WTC11 (cell line): Measurements from ENCODE around the gene TSLP. TPM values are rescaled to one million over a fixed set of nuclear protein-coding genes. Genes with fewer than 3 reads are reported as not detected.

Experiments
- ATAC-seq: fragments of 200-7000 bp; cut with Tn5 transposase; 2 replicates; pipeline ENCODE4 v1.10.0; 2021; ENCODE audit warnings: mild to moderate bottlenecking, moderate library complexity
- Bru-seq: library from RNA; stranded (reverse); fragments of 400-500 nt; gene quantifications from one replicate; lab custom pipeline; 2021; lab: Mats Ljungman, UMichigan
- CTCF ChIA-PET: fragments of 300-600 bp; sonication (Branson Sonifier 250); formaldehyde crosslinking; loops from one replicate; lab custom pipeline; 2021; ENCODE audit warnings: antibody characterized with exemption; lab: Charles Lee
- POLR2A ChIA-PET: fragments of 350-600 bp; sonication (Branson Sonifier 250); formaldehyde crosslinking; loops from one replicate; lab custom pipeline; 2021; ENCODE audit warnings: antibody characterized with exemption; lab: Charles Lee
- DNase-seq: peaks from one replicate; pipeline ENCODE4 v3.0.0; 2021; ENCODE audit warnings: low spot score
- H3K27ac Mint-ChIP-seq: 2 replicates; pipeline ENCODE4 v1.8.0; 2021; ENCODE audit warnings: mixed read lengths
- H3K27me3 Mint-ChIP-seq: 2 replicates; pipeline ENCODE4 v1.8.0; 2021; ENCODE audit warnings: low read depth, mild to moderate bottlenecking, moderate library complexity, mixed read lengths
- H3K36me3 Mint-ChIP-seq: 2 replicates; pipeline ENCODE4 v1.8.0; 2021; ENCODE audit warnings: mixed read lengths
- H3K4me1 Mint-ChIP-seq: 2 replicates; pipeline ENCODE4 v1.8.0; 2022; ENCODE audit warnings: mixed read lengths
- H3K4me3 Mint-ChIP-seq: 2 replicates; pipeline ENCODE4 v1.8.0; 2021; ENCODE audit warnings: mild to moderate bottlenecking, moderate library complexity, mixed read lengths
- H3K9me3 Mint-ChIP-seq: 2 replicates; pipeline ENCODE4 v1.8.0; 2021; ENCODE audit warnings: mixed read lengths
- CBFB ChIP-seq: sonication (generic); formaldehyde crosslinking; IDR thresholded peaks from 2 replicates; pipeline ENCODE4 v1.8.1; 2022; ENCODE audit warnings: mild to moderate bottlenecking, low read depth, missing genetic modification reagents
- ELF4 ChIP-seq: sonication (generic); formaldehyde crosslinking; IDR thresholded peaks from 2 replicates; pipeline ENCODE4 v1.8.1; 2022; ENCODE audit warnings: low read depth, mild to moderate bottlenecking, moderate library complexity, missing genetic modification reagents
- ESRRA ChIP-seq: sonication (generic); formaldehyde crosslinking; IDR thresholded peaks from 2 replicates; pipeline ENCODE4 v1.8.1; 2022; ENCODE audit warnings: mild to moderate bottlenecking, missing genetic modification reagents, borderline replicate concordance
- FOXK1 ChIP-seq: sonication (generic); formaldehyde crosslinking; IDR thresholded peaks from 2 replicates; pipeline ENCODE4 v1.8.0; 2022; ENCODE audit warnings: mild to moderate bottlenecking, moderate library complexity, missing genetic modification reagents
- GABPB1 ChIP-seq: sonication (generic); formaldehyde crosslinking; IDR thresholded peaks from 2 replicates; pipeline ENCODE4 v1.8.1; 2023; ENCODE audit warnings: mild to moderate bottlenecking, missing genetic modification reagents
- GRHL2 ChIP-seq: fragments of 250-450 bp; sonication (Bioruptor Pico); IDR thresholded peaks from 2 replicates; pipeline ENCODE4 v1.8.0; 2022; ENCODE audit warnings: mild to moderate bottlenecking, moderate library complexity; ENCODE audit not compliant: insufficient replicate concordance, severe bottlenecking
- IRF2 ChIP-seq: sonication (generic); formaldehyde crosslinking; IDR thresholded peaks from 2 replicates; pipeline ENCODE4 v1.8.0; 2022; ENCODE audit warnings: low read depth, missing genetic modification reagents, borderline replicate concordance
- NFATC4 ChIP-seq: fragments of 250-450 bp; sonication (Bioruptor Pico); IDR thresholded peaks from 2 replicates; pipeline ENCODE4 v1.9.0; 2021; ENCODE audit warnings: mild to moderate bottlenecking
- SMAD3 ChIP-seq: sonication (generic); formaldehyde crosslinking; IDR thresholded peaks from 2 replicates; pipeline ENCODE4 v1.8.0; 2022; ENCODE audit warnings: missing genetic modification reagents, mild to moderate bottlenecking, borderline replicate concordance
- TCF7 ChIP-seq: sonication (generic); formaldehyde crosslinking; IDR thresholded peaks from 2 replicates; pipeline ENCODE4 v1.8.0; 2022; ENCODE audit warnings: mild to moderate bottlenecking, low read depth, missing genetic modification reagents, moderate library complexity
- TEAD1 ChIP-seq: sonication (generic); formaldehyde crosslinking; IDR thresholded peaks from 2 replicates; pipeline ENCODE4 v1.8.0; 2022; ENCODE audit warnings: mild to moderate bottlenecking, missing genetic modification reagents
- TEAD4 ChIP-seq: sonication (generic); formaldehyde crosslinking; IDR thresholded peaks from 2 replicates; pipeline ENCODE4 v1.8.0; 2022; ENCODE audit warnings: mild to moderate bottlenecking, missing genetic modification reagents
- ZBTB21 ChIP-seq: sonication (generic); formaldehyde crosslinking; IDR thresholded peaks from 2 replicates; pipeline ENCODE4 v1.8.1; 2023; ENCODE audit warnings: mild to moderate bottlenecking, missing genetic modification reagents, borderline replicate concordance
- ZNF396 ChIP-seq: fragments of 250-450 bp; sonication (Bioruptor Pico); IDR thresholded peaks from 2 replicates; pipeline ENCODE4 v1.8.0; 2021; ENCODE audit warnings: mild to moderate bottlenecking, moderate library complexity, borderline replicate concordance
- long read RNA-seq, 3 experiments: library from RNA in 1 of 3; library from capped mRNA in 1 of 3; library from polyadenylated mRNA in 1 of 3; unstranded in 2 of 3; stranded (forward) in 1 of 3; transcript quantifications; one replicate each; pipeline ENCODE4 v2.0.0, GENCODE V29; 2021
- total RNA-seq: library from RNA; stranded (reverse); gene quantifications from 3 replicates; pipeline ENCODE4 v1.2.3, GENCODE V29; 2021
- TF ChIP-seq, protein P1 (sequence below): sonication (generic); formaldehyde crosslinking; IDR thresholded peaks from 2 replicates; pipeline ENCODE4 v1.8.0; 2023; ENCODE audit warnings: missing genetic modification reagents
- TF ChIP-seq, protein P2 (sequence below): fragments of 250-450 bp; sonication (Bioruptor Pico); conservative IDR thresholded peaks from 2 replicates; pipeline ENCODE4 v1.9.0; 2021; ENCODE audit warnings: mild to moderate bottlenecking
- TF ChIP-seq, protein P3 (sequence below): sonication (generic); formaldehyde crosslinking; IDR thresholded peaks from 2 replicates; pipeline ENCODE4 v1.8.1; 2023; ENCODE audit warnings: mild to moderate bottlenecking, missing genetic modification reagents, borderline replicate concordance
- TF ChIP-seq, protein P4 (sequence below): sonication (generic); formaldehyde crosslinking; IDR thresholded peaks from 2 replicates; pipeline ENCODE4 v1.8.0; 2023; ENCODE audit warnings: mild to moderate bottlenecking, missing genetic modification reagents
- TF ChIP-seq, protein P5 (sequence below): sonication (generic); formaldehyde crosslinking; IDR thresholded peaks from 2 replicates; pipeline ENCODE4 v1.8.1; 2023; ENCODE audit warnings: mild to moderate bottlenecking, moderate library complexity, missing genetic modification reagents
- TF ChIP-seq, protein P6 (sequence below): fragments of 200-600 bp; IDR thresholded peaks from 2 replicates; pipeline ENCODE4 v1.8.0; 2022; ENCODE audit warnings: antibody characterized with exemption

Gene TSLP
- total RNA-seq = 0.73 to 1.1 TPM (median 0.87 TPM) in 3 replicates
- Bru-seq, nascent RNA = percentile 44 among the genes with signal in this experiment
- long read RNA-seq, experiment 1, partial matches to known transcripts = 0 of 1 reads
- long read RNA-seq, experiment 1, other reads (novel, unspliced or antisense) = 0 of 1 reads
- long read RNA-seq, experiment 2, partial matches to known transcripts = 0 of 3 reads
- long read RNA-seq, experiment 2, other reads (novel, unspliced or antisense) = 0 of 3 reads
- long read RNA-seq, experiment 3, partial matches to known transcripts = 0 of 2 reads
- long read RNA-seq, experiment 3, other reads (novel, unspliced or antisense) = 0 of 2 reads

DNA sequence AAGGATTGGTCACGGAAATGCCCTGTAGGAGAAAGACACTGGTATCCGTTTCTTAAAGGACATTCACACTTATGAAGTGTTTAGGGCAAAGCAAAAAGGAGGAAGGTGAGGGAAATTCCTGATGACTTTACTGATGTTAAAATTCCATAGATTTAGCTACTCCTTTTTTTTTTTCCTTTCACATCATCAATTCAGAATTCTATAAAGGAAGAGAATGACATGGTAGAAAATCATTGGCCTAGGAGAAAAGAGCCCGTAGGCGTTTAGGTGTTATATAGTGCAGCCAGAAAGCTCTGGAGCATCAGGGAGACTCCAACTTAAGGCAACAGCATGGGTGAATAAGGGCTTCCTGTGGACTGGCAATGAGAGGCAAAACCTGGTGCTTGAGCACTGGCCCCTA lies at the start of gene TSLP:
Gene TSLP, plus strand, starts transcription at position 301 of the 400 bp plus-strand sequence. CDS start 178 bp downstream, outside the sequence.
- H3K27me3 Mint-ChIP-seq = peaks cover 88% of the 10 kb centered on the region

DNA sequence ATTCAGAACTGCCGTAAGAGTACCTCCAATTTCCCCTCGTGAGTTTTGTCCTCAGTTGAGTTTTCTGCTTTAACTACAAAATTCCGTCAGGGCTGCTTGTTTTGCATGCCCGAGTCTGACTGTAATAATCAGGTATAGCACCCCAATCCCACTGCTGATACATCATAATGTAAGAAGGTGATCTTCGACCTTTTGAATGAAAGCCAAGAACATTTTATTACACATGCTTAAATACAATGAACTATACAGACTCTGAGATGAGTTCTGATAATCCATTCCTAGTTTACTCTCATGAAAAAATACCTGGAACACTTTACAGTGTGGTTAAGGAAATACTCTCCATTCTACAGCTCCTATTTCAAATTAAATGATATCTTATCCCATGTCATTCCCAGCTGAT lies 49.2 kb upstream of the TSLP start:
- no peak for TF ChIP-seq TEAD4 (CRISPR knock-in tag)
- TF ChIP-seq ZBTB21 (CRISPR knock-in tag) = no peak
- no peak for TF ChIP-seq GRHL2 (CRISPR knock-in tag)
- TF ChIP-seq IRF2 (CRISPR knock-in tag) = no peak
- TF ChIP-seq, protein P1, sequence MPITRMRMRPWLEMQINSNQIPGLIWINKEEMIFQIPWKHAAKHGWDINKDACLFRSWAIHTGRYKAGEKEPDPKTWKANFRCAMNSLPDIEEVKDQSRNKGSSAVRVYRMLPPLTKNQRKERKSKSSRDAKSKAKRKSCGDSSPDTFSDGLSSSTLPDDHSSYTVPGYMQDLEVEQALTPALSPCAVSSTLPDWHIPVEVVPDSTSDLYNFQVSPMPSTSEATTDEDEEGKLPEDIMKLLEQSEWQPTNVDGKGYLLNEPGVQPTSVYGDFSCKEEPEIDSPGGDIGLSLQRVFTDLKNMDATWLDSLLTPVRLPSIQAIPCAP = no peak
- no peak for TF ChIP-seq SMAD3 (CRISPR knock-in tag)
- no peak for TF ChIP-seq CBFB (CRISPR knock-in tag)
- TF ChIP-seq, protein P2, sequence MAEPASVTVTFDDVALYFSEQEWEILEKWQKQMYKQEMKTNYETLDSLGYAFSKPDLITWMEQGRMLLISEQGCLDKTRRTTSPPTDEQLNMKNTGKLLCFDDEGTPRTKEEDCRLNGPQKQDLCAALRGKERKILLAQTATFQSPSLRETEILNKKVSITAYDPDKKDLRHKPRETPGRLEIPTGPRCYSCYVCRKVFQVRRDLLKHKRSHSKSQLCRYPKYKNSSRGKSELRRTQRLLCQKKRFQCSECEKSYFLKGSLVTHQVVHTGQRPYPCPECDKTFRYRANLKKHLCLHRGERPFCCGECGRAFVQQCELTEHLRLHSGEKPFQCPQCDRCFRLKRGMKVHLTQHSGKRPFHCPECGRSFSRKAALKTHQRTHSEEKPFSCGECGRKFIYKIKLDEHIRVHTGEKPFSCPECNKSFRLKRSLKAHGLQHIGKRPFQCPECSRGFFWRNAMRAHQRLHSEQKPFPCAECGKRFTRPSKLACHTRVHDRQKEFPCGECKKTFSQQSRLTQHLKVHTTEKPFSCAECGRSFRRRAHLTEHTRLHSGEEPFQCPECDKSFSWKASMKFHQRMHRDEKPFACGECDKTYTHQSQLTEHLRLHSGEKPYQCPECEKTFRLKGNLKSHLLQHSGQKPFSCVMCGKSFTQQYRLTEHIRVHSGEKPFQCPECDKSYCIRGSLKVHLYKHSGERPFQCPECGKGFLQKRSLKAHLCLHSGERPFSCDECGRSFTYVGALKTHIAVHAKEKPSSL (CRISPR knock-in tag) = no peak
- no peak for TF ChIP-seq TEAD1 (CRISPR knock-in tag)
- TF ChIP-seq ESRRA (CRISPR knock-in tag) = no peak
- TF ChIP-seq, protein P3, sequence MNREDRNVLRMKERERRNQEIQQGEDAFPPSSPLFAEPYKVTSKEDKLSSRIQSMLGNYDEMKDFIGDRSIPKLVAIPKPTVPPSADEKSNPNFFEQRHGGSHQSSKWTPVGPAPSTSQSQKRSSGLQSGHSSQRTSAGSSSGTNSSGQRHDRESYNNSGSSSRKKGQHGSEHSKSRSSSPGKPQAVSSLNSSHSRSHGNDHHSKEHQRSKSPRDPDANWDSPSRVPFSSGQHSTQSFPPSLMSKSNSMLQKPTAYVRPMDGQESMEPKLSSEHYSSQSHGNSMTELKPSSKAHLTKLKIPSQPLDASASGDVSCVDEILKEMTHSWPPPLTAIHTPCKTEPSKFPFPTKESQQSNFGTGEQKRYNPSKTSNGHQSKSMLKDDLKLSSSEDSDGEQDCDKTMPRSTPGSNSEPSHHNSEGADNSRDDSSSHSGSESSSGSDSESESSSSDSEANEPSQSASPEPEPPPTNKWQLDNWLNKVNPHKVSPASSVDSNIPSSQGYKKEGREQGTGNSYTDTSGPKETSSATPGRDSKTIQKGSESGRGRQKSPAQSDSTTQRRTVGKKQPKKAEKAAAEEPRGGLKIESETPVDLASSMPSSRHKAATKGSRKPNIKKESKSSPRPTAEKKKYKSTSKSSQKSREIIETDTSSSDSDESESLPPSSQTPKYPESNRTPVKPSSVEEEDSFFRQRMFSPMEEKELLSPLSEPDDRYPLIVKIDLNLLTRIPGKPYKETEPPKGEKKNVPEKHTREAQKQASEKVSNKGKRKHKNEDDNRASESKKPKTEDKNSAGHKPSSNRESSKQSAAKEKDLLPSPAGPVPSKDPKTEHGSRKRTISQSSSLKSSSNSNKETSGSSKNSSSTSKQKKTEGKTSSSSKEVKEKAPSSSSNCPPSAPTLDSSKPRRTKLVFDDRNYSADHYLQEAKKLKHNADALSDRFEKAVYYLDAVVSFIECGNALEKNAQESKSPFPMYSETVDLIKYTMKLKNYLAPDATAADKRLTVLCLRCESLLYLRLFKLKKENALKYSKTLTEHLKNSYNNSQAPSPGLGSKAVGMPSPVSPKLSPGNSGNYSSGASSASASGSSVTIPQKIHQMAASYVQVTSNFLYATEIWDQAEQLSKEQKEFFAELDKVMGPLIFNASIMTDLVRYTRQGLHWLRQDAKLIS (CRISPR knock-in tag) = no peak
- no peak for TF ChIP-seq NFATC4
- TF ChIP-seq, protein P4, sequence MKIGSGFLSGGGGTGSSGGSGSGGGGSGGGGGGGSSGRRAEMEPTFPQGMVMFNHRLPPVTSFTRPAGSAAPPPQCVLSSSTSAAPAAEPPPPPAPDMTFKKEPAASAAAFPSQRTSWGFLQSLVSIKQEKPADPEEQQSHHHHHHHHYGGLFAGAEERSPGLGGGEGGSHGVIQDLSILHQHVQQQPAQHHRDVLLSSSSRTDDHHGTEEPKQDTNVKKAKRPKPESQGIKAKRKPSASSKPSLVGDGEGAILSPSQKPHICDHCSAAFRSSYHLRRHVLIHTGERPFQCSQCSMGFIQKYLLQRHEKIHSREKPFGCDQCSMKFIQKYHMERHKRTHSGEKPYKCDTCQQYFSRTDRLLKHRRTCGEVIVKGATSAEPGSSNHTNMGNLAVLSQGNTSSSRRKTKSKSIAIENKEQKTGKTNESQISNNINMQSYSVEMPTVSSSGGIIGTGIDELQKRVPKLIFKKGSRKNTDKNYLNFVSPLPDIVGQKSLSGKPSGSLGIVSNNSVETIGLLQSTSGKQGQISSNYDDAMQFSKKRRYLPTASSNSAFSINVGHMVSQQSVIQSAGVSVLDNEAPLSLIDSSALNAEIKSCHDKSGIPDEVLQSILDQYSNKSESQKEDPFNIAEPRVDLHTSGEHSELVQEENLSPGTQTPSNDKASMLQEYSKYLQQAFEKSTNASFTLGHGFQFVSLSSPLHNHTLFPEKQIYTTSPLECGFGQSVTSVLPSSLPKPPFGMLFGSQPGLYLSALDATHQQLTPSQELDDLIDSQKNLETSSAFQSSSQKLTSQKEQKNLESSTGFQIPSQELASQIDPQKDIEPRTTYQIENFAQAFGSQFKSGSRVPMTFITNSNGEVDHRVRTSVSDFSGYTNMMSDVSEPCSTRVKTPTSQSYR (CRISPR knock-in tag) = no peak
- POLR2A ChIA-PET = no interaction called here
- H3K27me3 Mint-ChIP-seq = no peaks in the 10 kb centered on the region
- no peak for DNase-seq
- no peaks in the 10 kb centered on the region for H3K9me3 Mint-ChIP-seq
- CTCF ChIA-PET = no interaction called here
- no peak for ATAC-seq
- no peak overlapping the region for H3K4me3 Mint-ChIP-seq
- no peak overlapping the region for H3K27ac Mint-ChIP-seq
- H3K4me1 Mint-ChIP-seq = no peaks in the 10 kb centered on the region
- H3K36me3 Mint-ChIP-seq = no peaks in the 10 kb centered on the region

More for the DNA sequence above, at the start of gene TSLP:
- Mint-ChIP-seq H3K27ac (no peak within 1 kb of the TSS), H3K36me3 (no peaks in the 10 kb centered on the region), H3K4me3 (peak within 1 kb of the TSS; percentile 96), H3K9me3 (no peaks in the 10 kb centered on the region), H3K4me1 (peaks cover 20% of the 10 kb centered on the region)
- no peak for DNase-seq
- ChIA-PET CTCF (no interaction called here), POLR2A (no interaction called here)
- no peak for ATAC-seq
- TF ChIP-seq, protein P5, sequence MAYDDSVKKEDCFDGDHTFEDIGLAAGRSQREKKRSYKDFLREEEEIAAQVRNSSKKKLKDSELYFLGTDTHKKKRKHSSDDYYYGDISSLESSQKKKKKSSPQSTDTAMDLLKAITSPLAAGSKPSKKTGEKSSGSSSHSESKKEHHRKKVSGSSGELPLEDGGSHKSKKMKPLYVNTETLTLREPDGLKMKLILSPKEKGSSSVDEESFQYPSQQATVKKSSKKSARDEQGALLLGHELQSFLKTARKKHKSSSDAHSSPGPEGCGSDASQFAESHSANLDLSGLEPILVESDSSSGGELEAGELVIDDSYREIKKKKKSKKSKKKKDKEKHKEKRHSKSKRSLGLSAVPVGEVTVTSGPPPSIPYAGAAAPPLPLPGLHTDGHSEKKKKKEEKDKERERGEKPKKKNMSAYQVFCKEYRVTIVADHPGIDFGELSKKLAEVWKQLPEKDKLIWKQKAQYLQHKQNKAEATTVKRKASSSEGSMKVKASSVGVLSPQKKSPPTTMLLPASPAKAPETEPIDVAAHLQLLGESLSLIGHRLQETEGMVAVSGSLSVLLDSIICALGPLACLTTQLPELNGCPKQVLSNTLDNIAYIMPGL (CRISPR knock-in tag) = no peak
- TF ChIP-seq GABPB1 (CRISPR knock-in tag) (no peak), FOXK1 (CRISPR knock-in tag) (no peak), ZNF396 (CRISPR knock-in tag) (no peak), NFATC4 (no peak), ELF4 (CRISPR knock-in tag) (no peak), TCF7 (no peak)
- TF ChIP-seq, protein P6, sequence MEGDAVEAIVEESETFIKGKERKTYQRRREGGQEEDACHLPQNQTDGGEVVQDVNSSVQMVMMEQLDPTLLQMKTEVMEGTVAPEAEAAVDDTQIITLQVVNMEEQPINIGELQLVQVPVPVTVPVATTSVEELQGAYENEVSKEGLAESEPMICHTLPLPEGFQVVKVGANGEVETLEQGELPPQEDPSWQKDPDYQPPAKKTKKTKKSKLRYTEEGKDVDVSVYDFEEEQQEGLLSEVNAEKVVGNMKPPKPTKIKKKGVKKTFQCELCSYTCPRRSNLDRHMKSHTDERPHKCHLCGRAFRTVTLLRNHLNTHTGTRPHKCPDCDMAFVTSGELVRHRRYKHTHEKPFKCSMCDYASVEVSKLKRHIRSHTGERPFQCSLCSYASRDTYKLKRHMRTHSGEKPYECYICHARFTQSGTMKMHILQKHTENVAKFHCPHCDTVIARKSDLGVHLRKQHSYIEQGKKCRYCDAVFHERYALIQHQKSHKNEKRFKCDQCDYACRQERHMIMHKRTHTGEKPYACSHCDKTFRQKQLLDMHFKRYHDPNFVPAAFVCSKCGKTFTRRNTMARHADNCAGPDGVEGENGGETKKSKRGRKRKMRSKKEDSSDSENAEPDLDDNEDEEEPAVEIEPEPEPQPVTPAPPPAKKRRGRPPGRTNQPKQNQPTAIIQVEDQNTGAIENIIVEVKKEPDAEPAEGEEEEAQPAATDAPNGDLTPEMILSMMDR = no peak
